Keratinocyte (primary cell): ENCODE data around the gene DDX31.

Experiments used
- CTCF ChIP-seq, 3 experiments: IDR thresholded peaks in 1 of 3; conservative IDR thresholded peaks in 1 of 3; optimal IDR thresholded peaks in 1 of 3; 2 replicates in 2 of 3; 3 replicates in 1 of 3; pipeline versions ENCODE3 to v1.5.1; 2011; ENCODE audit warnings: low read length in 3 of 3, mild to moderate bottlenecking in 3 of 3, moderate library complexity in 2 of 3, control low read depth in 1 of 3, inconsistent platforms in 1 of 3; ENCODE audit not compliant: insufficient read depth in 2 of 3; ENCODE audit errors: extremely low read depth in 1 of 3
- EZH2 ChIP-seq: IDR thresholded peaks from one replicate; pipeline ENCODE4 v1.6.1; 2012; ENCODE audit warnings: inconsistent platforms, mild to moderate bottlenecking, low read length, moderate library complexity

- TF ChIP-seq CTCF (optimal IDR thresholded peaks at IDR 0.05 in 1 of 3, IDR thresholded peaks at IDR 0.05 in 1 of 3, conservative IDR thresholded peaks at IDR 0.05 in 1 of 3; ENCODE audit: extremely low read depth in 1 of 3, insufficient read depth in 2 of 3, low read length in 3 of 3) (no peak), EZH2 (no peak)
Measured at GRCh38 chr9:132572921-132573320, 96.9 kb downstream of the DDX31 start.
